ENCODE measurements around the gene ERMARD. TPM values are rescaled to one million over a fixed set of nuclear protein-coding genes. Genes with fewer than 3 reads are reported as not detected.

Gene ERMARD
- polyA plus RNA-seq, 3 donors from 2014 or later: 4.2 to 11.6 (median 10.0) TPM

- H3K27me3 Mint-ChIP-seq (ENCODE audit: low read depth in 3 of 3): peaks cover 0 to 9% (median 2%) of the 10 kb centered on the region in 3 donors
- peak overlapping the region; percentile 76 to 96 (median 92) for H3K27ac Mint-ChIP-seq
- no peaks in the 10 kb centered on the region for H3K9me3 Mint-ChIP-seq
- no peaks in the 10 kb centered on the region for H3K36me3 Mint-ChIP-seq
- peak overlapping the region; percentile 89 to 94 (median 91) for H3K4me3 Mint-ChIP-seq
- H3K4me1 Mint-ChIP-seq: peaks cover 19 to 28% of the 10 kb centered on the region in 2 donors
- DNase-seq: peak; percentile 66 to 70 (median 67)
These were observed 28.1 kb upstream of the ERMARD start for GRCh38 chr6:169723200-169723909.

GRCh38 chr6:169723991-169724493 is 27.4 kb upstream of the ERMARD start:
- Mint-ChIP-seq H3K4me1 (peaks cover 19 to 28% of the 10 kb centered on the region in 2 donors), H3K4me3 (peak overlapping the region in 4 of 5 donors; percentile 39 to 77 (median 61)), H3K36me3 (no peaks in the 10 kb centered on the region), H3K27me3 (ENCODE audit: low read depth in 3 of 3) (peaks cover 0 to 9% (median 2%) of the 10 kb centered on the region in 3 donors), H3K9me3 (no peaks in the 10 kb centered on the region), H3K27ac (no peak overlapping the region)
- peak; percentile 41 to 49 (median 47) for DNase-seq

- DNase-seq: peak; percentile 52 to 61 (median 55)
- H3K27ac Mint-ChIP-seq: peak within 1 kb of the TSS; percentile 76 to 96 (median 92)
- H3K27me3 Mint-ChIP-seq (ENCODE audit: low read depth in 3 of 3): peaks cover 0 to 9% (median 2%) of the 10 kb centered on the region in 3 donors
- H3K9me3 Mint-ChIP-seq: no peaks in the 10 kb centered on the region
- H3K4me3 Mint-ChIP-seq: peak within 1 kb of the TSS; percentile 89 to 94 (median 91)
- H3K36me3 Mint-ChIP-seq: no peaks in the 10 kb centered on the region
- H3K4me1 Mint-ChIP-seq: peaks cover 19 to 28% of the 10 kb centered on the region in 2 donors
These were observed 26.8 kb upstream of the ERMARD start, which contains the start of gene PHF10 for GRCh38 chr6:169724494-169725124. TSS of gene PHF10 (minus strand) at chr6:169724500. CDS start at chr6:169723931, 569 bp downstream.

GRCh38 chr6:169725125-169726048 is 26.0 kb upstream of the ERMARD start:
- peak in 1 of 3 donors; percentile 4 for DNase-seq
- H3K9me3 Mint-ChIP-seq: no peaks in the 10 kb centered on the region

GRCh38 chr6:169726049-169726400 is 25.4 kb upstream of the ERMARD start:
- no peak for DNase-seq
- Mint-ChIP-seq H3K27ac (peak overlapping the region in 5 of 6 donors; percentile 46 to 82 (median 64)), H3K4me3 (peak overlapping the region; percentile 85 to 87 (median 86)), H3K27me3 (ENCODE audit: low read depth in 3 of 3) (peaks cover 0 to 9% (median 2%) of the 10 kb centered on the region in 3 donors), H3K4me1 (peaks cover 16 to 28% of the 10 kb centered on the region in 2 donors), H3K36me3 (no peaks in the 10 kb centered on the region), H3K9me3 (no peaks in the 10 kb centered on the region)

More at GRCh38 chr6:169725125-169726048, 26.0 kb upstream of the ERMARD start:
- Mint-ChIP-seq H3K27me3 (ENCODE audit: low read depth in 3 of 3) (peaks cover 0 to 9% (median 2%) of the 10 kb centered on the region in 3 donors), H3K4me1 (peaks cover 18 to 28% of the 10 kb centered on the region in 2 donors), H3K4me3 (peak overlapping the region; percentile 85 to 87 (median 86)), H3K36me3 (no peaks in the 10 kb centered on the region), H3K27ac (peak overlapping the region; percentile 64 to 82 (median 76))

- no peaks in the 10 kb centered on the region for H3K36me3 Mint-ChIP-seq
- H3K9me3 Mint-ChIP-seq: no peaks in the 10 kb centered on the region
- H3K4me3 Mint-ChIP-seq: no peak overlapping the region
- peak overlapping the region in 1 of 6 donors; percentile 0 for H3K27ac Mint-ChIP-seq
- peaks cover 0 to 9% (median 2%) of the 10 kb centered on the region in 3 donors for H3K27me3 Mint-ChIP-seq (ENCODE audit: low read depth in 3 of 3)
- DNase-seq: no peak
- H3K4me1 Mint-ChIP-seq: peaks cover 15 to 23% of the 10 kb centered on the region in 2 donors
These were observed 24.5 kb upstream of the ERMARD start for GRCh38 chr6:169726963-169727362.

- peaks cover 4 to 9% of the 10 kb centered on the region in 2 donors for H3K4me1 Mint-ChIP-seq
- no peak overlapping the region for H3K27ac Mint-ChIP-seq
- peaks cover 2 to 13% (median 10%) of the 10 kb centered on the region in 3 donors for H3K27me3 Mint-ChIP-seq (ENCODE audit: low read depth in 3 of 3)
- no peaks in the 10 kb centered on the region for H3K36me3 Mint-ChIP-seq
- DNase-seq: no peak
- H3K9me3 Mint-ChIP-seq: no peaks in the 10 kb centered on the region
- no peak overlapping the region for H3K4me3 Mint-ChIP-seq
These were observed 21.5 kb upstream of the ERMARD start for GRCh38 chr6:169729961-169730360.

GRCh38 chr6:169738204-169738975 is 13.0 kb upstream of the ERMARD start:
- Mint-ChIP-seq H3K27ac (no peak overlapping the region), H3K4me1 (no peaks in the 10 kb centered on the region), H3K36me3 (no peaks in the 10 kb centered on the region), H3K27me3 (ENCODE audit: low read depth in 3 of 3) (peaks cover 2 to 17% (median 10%) of the 10 kb centered on the region in 3 donors), H3K9me3 (no peaks in the 10 kb centered on the region), H3K4me3 (no peak overlapping the region)
- DNase-seq: no peak

GRCh38 chr6:169738976-169739529 is 12.4 kb upstream of the ERMARD start:
- no peaks in the 10 kb centered on the region for H3K36me3 Mint-ChIP-seq
- no peaks in the 10 kb centered on the region for H3K4me1 Mint-ChIP-seq
- H3K4me3 Mint-ChIP-seq: no peak overlapping the region
- H3K27ac Mint-ChIP-seq: no peak overlapping the region
- no peak for DNase-seq
- H3K27me3 Mint-ChIP-seq (ENCODE audit: low read depth in 3 of 3): peaks cover 2 to 16% (median 8%) of the 10 kb centered on the region in 3 donors
- no peaks in the 10 kb centered on the region for H3K9me3 Mint-ChIP-seq

- peaks cover 0 to 2% (median 0%) of the 10 kb centered on the region in 6 donors for H3K9me3 Mint-ChIP-seq
- no peaks in the 10 kb centered on the region for H3K4me1 Mint-ChIP-seq
- H3K4me3 Mint-ChIP-seq: no peak overlapping the region
- DNase-seq: no peak
- peaks cover 0 to 3% (median 2%) of the 10 kb centered on the region in 3 donors for H3K27me3 Mint-ChIP-seq (ENCODE audit: low read depth in 3 of 3)
- peaks cover 0 to 4% (median 3%) of the 10 kb centered on the region in 3 donors for H3K36me3 Mint-ChIP-seq
- no peak overlapping the region for H3K27ac Mint-ChIP-seq
These were observed 10.1 kb upstream of the ERMARD start for GRCh38 chr6:169741344-169741743.

- Mint-ChIP-seq H3K4me3 (no peak overlapping the region), H3K27me3 (ENCODE audit: low read depth in 3 of 3) (peaks cover 0 to 3% (median 2%) of the 10 kb centered on the region in 3 donors), H3K36me3 (peaks cover 3 to 7% (median 5%) of the 10 kb centered on the region in 3 donors), H3K27ac (no peak overlapping the region), H3K4me1 (peaks cover 6 to 12% of the 10 kb centered on the region in 2 donors), H3K9me3 (peaks cover 0 to 2% (median 0%) of the 10 kb centered on the region in 6 donors)
- no peak for DNase-seq
These were observed 6.0 kb upstream of the ERMARD start for GRCh38 chr6:169745405-169745804.

GRCh38 chr6:169746556-169746955 is 4.9 kb upstream of the ERMARD start:
- Mint-ChIP-seq H3K9me3 (peaks cover 0 to 2% (median 0%) of the 10 kb centered on the region in 6 donors), H3K27ac (no peak overlapping the region), H3K27me3 (ENCODE audit: low read depth in 3 of 3) (peaks cover 3 to 9% (median 6%) of the 10 kb centered on the region in 3 donors), H3K36me3 (peaks cover 3 to 7% (median 5%) of the 10 kb centered on the region in 3 donors), H3K4me1 (peaks cover 16 to 24% of the 10 kb centered on the region in 2 donors), H3K4me3 (no peak overlapping the region)
- DNase-seq: no peak

Data from immature natural killer cell (primary cell).